ENCODE measurements around the gene PALMD.

PALMD gene

GRCh38 chr1:99672530-99673213 lies 26.8 kb downstream of the PALMD start:
- no peak overlapping the region for H3K27ac ChIP-seq (replicated peaks)
- TF ChIP-seq REST (IDR thresholded peaks at IDR 0.05; ENCODE audit: insufficient replicate concordance, low read depth) (no peak), CTCF (IDR thresholded peaks at IDR 0.05; ENCODE audit: insufficient read depth, low read length) (no peak), POLR2AphosphoS5 (IDR thresholded peaks at IDR 0.05; ENCODE audit: low read depth) (no peak), GABPA (IDR thresholded peaks at IDR 0.05; ENCODE audit: low read depth) (no peak), SPI1 (IDR thresholded peaks at IDR 0.05; ENCODE audit: borderline replicate concordance, low read depth) (no peak)
- H3K4me3 ChIP-seq (replicated peaks; ENCODE audit: insufficient read depth, low read length) = no peak overlapping the region
- H3K27me3 ChIP-seq (ENCODE audit: insufficient read depth, poor library complexity, severe bottlenecking) = peaks cover 4% of the 10 kb centered on the region
- DNase-seq (ENCODE audit: low read depth in 1 of 2, low spot score in 1 of 2) = no peak

GRCh38 chr1:99673315-99673714 lies 27.4 kb downstream of the PALMD start:
- Histone ChIP-seq H3K27me3 (ENCODE audit: insufficient read depth, poor library complexity, severe bottlenecking) (peaks cover 4% of the 10 kb centered on the region), H3K27ac (replicated peaks) (no peak overlapping the region), H3K4me3 (replicated peaks; ENCODE audit: insufficient read depth, low read length) (no peak overlapping the region)
- no peak for DNase-seq (ENCODE audit: low read depth in 1 of 2, low spot score in 1 of 2)
- TF ChIP-seq POLR2AphosphoS5 (IDR thresholded peaks at IDR 0.05; ENCODE audit: low read depth) = no peak
- no peak for TF ChIP-seq GABPA (IDR thresholded peaks at IDR 0.05; ENCODE audit: low read depth)
- no peak for TF ChIP-seq CTCF (IDR thresholded peaks at IDR 0.05; ENCODE audit: insufficient read depth, low read length)
- TF ChIP-seq REST (IDR thresholded peaks at IDR 0.05; ENCODE audit: insufficient replicate concordance, low read depth) = no peak
- no peak for TF ChIP-seq SPI1 (IDR thresholded peaks at IDR 0.05; ENCODE audit: borderline replicate concordance, low read depth)

GRCh38 chr1:99674115-99675064 lies 28.5 kb downstream of the PALMD start:
- Histone ChIP-seq H3K27me3 (ENCODE audit: insufficient read depth, poor library complexity, severe bottlenecking) (peaks cover 3% of the 10 kb centered on the region), H3K27ac (replicated peaks) (no peak overlapping the region), H3K4me3 (replicated peaks; ENCODE audit: insufficient read depth, low read length) (no peak overlapping the region)
- TF ChIP-seq POLR2AphosphoS5 (IDR thresholded peaks at IDR 0.05; ENCODE audit: low read depth) = no peak
- TF ChIP-seq REST (IDR thresholded peaks at IDR 0.05; ENCODE audit: insufficient replicate concordance, low read depth) = no peak
- TF ChIP-seq CTCF (IDR thresholded peaks at IDR 0.05; ENCODE audit: insufficient read depth, low read length) = no peak
- no peak for TF ChIP-seq GABPA (IDR thresholded peaks at IDR 0.05; ENCODE audit: low read depth)
- no peak for TF ChIP-seq SPI1 (IDR thresholded peaks at IDR 0.05; ENCODE audit: borderline replicate concordance, low read depth)
- DNase-seq (ENCODE audit: low read depth in 1 of 2, low spot score in 1 of 2) = no peak
